ENCODE measurements around the gene POLR2E. TPM values are rescaled to one million over a fixed set of nuclear protein-coding genes. Genes with fewer than 3 reads are reported as not detected.

The POLR2E gene
- total RNA-seq, 4 donors from 2014 or later, result 84.1 to 142 (median 111) TPM

DNA sequence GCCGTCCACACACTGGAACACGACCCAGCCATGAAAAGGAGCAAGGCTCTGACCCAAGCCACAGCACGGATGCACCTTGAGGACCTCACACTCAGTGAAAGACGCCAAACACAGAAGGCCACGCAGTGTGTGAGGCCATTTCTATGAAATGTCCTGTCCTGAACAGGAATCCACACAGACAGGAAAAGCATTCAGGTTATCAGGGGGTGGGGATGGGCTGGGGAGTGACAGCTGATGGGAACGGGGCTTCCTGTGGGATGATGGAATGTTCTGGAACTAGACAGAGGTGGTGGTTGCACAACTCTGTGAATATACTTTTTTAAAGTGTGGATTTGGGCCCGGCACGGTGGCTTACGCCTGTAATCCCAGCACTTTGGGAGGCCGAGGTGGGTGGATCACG, 39.3 kb upstream of the POLR2E start:
- Histone ChIP-seq H3K27me3 (no peaks in the 10 kb centered on the region), H3K4me3 (no peak overlapping the region), H3K27ac (no peak overlapping the region), H3K9me3 (no peaks in the 10 kb centered on the region), H3K36me3 (peaks cover 22% of the 10 kb centered on the region), H3K4me1 (peaks cover 65% of the 10 kb centered on the region)
- DNase-seq (ENCODE audit: low spot score in 2 of 2), result no peak
- WGBS, result 91% methylated on average over 9 of the region's 11 CpGs
- TF ChIP-seq, protein P1, sequence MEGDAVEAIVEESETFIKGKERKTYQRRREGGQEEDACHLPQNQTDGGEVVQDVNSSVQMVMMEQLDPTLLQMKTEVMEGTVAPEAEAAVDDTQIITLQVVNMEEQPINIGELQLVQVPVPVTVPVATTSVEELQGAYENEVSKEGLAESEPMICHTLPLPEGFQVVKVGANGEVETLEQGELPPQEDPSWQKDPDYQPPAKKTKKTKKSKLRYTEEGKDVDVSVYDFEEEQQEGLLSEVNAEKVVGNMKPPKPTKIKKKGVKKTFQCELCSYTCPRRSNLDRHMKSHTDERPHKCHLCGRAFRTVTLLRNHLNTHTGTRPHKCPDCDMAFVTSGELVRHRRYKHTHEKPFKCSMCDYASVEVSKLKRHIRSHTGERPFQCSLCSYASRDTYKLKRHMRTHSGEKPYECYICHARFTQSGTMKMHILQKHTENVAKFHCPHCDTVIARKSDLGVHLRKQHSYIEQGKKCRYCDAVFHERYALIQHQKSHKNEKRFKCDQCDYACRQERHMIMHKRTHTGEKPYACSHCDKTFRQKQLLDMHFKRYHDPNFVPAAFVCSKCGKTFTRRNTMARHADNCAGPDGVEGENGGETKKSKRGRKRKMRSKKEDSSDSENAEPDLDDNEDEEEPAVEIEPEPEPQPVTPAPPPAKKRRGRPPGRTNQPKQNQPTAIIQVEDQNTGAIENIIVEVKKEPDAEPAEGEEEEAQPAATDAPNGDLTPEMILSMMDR (IDR thresholded peaks at IDR 0.05), result no peak
- TF ChIP-seq EP300 (IDR thresholded peaks at IDR 0.05) (no peak), POLR2A (IDR thresholded peaks at IDR 0.05) (no peak), POLR2AphosphoS5 (IDR thresholded peaks at IDR 0.05) (no peak)

DNA sequence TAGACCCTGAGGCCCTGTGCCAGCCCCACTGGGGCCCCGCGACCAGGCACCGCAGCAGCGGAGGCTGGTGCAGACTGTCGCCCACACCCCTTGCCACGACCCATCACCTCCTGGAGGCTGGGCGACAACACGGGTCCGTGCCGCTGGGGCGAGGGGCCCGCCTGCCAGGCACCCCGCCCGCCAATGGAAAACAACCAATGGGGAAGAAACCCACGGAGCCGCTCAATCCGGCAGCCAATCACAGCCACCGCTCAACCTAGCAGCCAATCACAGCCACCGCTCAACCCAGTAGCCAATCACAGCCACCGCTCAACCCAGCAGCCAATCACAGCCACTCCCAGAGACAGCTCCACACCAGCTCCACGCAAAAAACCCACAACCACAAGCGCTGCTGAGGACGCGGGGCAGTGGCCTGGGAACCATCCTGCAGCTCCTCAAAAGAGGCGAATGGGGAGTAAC, 38.3 kb upstream of the POLR2E start:
- 87% methylated on average over 16 of the region's 25 CpGs for WGBS
- TF ChIP-seq POLR2A (IDR thresholded peaks at IDR 0.05), result no peak
- TF ChIP-seq, protein P1 (IDR thresholded peaks at IDR 0.05), result no peak
- TF ChIP-seq POLR2AphosphoS5 (IDR thresholded peaks at IDR 0.05), result no peak
- TF ChIP-seq EP300 (IDR thresholded peaks at IDR 0.05), result no peak
- no peak overlapping the region for H3K4me3 ChIP-seq
- DNase-seq (ENCODE audit: low spot score in 2 of 2), result no peak
- H3K36me3 ChIP-seq, result peaks cover 12% of the 10 kb centered on the region
- no peaks in the 10 kb centered on the region for H3K27me3 ChIP-seq
- H3K9me3 ChIP-seq, result no peaks in the 10 kb centered on the region
- H3K4me1 ChIP-seq, result peaks cover 75% of the 10 kb centered on the region
- peak overlapping the region; percentile 90 for H3K27ac ChIP-seq

DNA sequence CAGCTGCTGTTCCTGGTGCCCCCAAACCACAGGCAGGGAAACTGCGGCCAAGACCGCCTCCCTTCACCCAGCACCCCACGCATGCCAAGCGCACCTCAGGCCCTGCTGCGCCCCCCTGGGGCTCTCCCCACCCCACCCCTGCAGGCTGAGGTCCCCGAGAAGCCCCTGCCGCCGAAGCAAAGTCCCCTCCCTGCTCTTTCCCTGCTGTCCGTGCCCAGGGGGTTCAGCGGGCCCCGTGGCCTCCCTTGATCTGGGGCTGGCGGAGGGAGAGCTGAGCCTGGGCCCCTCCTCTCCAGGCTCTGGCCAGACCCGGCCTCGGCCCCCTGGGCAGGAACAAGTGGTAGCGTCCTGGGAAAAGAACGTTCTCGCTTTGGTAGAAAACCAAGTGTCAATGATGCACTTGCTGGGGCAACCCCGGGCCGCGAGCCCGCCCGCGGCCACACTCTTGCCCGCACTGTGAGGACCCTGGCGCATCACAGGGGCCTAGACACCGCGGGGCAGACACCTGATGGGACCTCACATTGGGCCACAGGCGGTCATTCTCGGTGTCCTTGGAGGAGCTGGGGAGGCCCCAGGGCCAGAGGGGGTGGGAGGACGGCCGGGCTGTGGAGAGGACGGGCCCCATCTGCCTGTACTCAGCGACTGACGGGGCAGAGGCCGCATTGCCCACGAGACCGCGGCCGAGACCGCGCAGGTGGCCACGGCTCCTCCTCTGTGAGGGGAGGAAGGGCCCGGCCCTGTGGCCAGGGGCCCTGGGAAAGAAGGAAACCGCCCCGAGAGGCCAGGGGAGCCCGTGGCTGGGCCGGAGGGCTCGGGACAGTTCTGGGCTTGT, 37.6 kb upstream of the POLR2E start:
- Histone ChIP-seq H3K9me3 (no peaks in the 10 kb centered on the region), H3K4me3 (peak overlapping the region; percentile 63), H3K4me1 (peaks cover 80% of the 10 kb centered on the region), H3K27me3 (no peaks in the 10 kb centered on the region), H3K27ac (peak overlapping the region; percentile 90), H3K36me3 (peaks cover 13% of the 10 kb centered on the region)
- TF ChIP-seq POLR2A (IDR thresholded peaks at IDR 0.05) (no peak), POLR2AphosphoS5 (IDR thresholded peaks at IDR 0.05) (no peak), EP300 (IDR thresholded peaks at IDR 0.05) (no peak)
- TF ChIP-seq, protein P1 (IDR thresholded peaks at IDR 0.05), result no peak
- WGBS, result 85% methylated on average over 10 of the region's 48 CpGs
- no peak for DNase-seq (ENCODE audit: low spot score in 2 of 2)

DNA sequence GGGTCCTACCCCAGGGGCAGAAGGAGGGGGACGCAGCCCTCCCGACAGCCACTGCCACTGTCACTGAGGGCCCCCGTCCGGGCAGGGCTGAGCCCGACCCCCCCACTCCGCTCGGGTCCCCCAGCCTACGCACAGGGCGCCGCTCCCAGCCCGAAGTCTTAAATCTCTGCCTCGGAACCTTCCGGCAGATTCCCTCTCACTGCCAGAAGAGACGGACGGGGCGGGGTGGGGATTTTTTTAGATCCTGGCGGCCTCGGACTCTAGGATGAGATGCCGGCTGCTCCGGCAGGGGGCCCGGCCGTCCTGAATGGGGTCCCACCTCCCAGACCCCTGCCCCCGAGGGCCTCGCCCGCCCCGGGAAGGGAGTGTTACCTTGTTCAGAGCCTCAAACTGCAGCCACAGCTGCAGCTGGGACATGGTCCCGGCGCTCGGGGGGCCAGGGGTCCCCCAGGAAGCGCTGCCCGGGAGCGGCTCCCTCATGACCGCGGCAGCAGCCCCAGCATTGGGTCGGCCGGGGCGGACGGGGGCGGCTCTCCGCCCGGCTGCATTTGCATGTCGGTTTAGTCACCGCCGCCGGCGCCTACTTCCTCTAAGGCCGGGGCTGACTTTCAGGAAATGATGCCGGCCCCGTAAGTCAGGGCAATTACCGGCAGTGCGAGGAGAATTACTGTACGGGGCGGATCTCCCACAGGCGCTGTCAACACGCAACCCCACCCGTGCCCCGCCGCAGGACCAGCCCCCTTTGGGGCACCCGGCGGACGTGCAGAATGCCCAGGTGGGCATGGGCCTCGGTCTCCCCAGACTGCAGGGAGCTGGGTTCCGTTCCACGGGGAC, 36.8 kb upstream of the POLR2E start:
- under 1% methylated on average over 18 of the region's 64 CpGs for WGBS
- peak overlapping the region; percentile 90 for H3K27ac ChIP-seq
- H3K27me3 ChIP-seq, result no peaks in the 10 kb centered on the region
- TF ChIP-seq EP300 (IDR thresholded peaks at IDR 0.05) (no peak), POLR2A (IDR thresholded peaks at IDR 0.05) (peak in 1 of 2 donors; percentile 28), POLR2AphosphoS5 (IDR thresholded peaks at IDR 0.05) (peak in 2 of 3 donors; percentile 69 to 75)
- peak; percentile 95 to 96 for DNase-seq (ENCODE audit: low spot score in 2 of 2)
- peaks cover 80% of the 10 kb centered on the region for H3K4me1 ChIP-seq
- peaks cover 22% of the 10 kb centered on the region for H3K36me3 ChIP-seq
- peak overlapping the region; percentile 63 for H3K4me3 ChIP-seq
- H3K9me3 ChIP-seq, result no peaks in the 10 kb centered on the region

DNA sequence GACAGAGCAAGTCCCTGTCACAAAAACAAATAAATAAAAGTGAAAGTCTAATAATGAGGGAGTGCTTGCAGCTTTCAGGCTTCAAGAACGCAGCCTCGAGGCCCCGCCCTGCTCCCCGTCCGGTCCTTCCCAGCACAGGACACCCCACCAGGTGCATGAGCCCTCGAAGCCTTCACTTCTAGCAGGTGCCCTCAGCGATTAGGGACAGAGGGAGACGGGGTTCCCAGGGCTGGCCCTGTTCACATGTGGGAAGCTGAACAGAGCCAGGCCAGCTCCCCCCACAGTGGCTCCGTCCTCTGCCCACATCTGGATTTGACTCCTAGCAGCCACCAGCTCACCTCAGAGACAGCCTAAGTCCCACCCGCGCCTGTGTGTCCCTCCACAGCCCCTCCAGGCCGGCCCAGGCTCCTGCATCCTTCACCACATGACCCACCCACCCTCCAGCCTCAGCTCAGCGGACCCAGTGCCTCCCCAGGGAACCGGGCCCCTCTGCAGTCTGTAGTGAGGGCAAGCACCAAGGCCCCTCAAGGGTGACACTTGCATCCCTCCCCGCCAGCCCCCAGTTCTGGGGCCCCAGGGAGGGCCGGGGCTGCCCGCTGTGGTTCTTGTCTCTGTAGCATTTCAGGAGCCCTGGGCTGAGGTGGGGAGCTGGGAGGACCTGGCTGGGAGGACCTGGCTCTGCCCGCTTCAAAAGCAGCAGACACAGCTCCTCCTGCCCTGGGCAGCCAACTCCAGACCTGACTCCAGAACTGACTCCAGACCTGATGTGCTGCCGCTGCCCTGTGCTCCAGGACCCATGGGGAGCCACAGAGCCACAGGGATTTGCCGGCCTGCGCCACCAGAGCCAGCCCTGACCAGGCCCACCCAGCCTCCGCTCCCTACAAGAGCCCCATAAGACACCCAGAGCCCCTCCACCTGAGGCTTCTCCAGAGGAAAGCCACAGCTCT, 35.9 kb upstream of the POLR2E start:
- TF ChIP-seq POLR2AphosphoS5 (IDR thresholded peaks at IDR 0.05) (no peak), EP300 (IDR thresholded peaks at IDR 0.05) (no peak), POLR2A (IDR thresholded peaks at IDR 0.05) (no peak)
- TF ChIP-seq, protein P1 (IDR thresholded peaks at IDR 0.05), result no peak
- H3K27ac ChIP-seq, result peak overlapping the region; percentile 90
- no peaks in the 10 kb centered on the region for H3K27me3 ChIP-seq
- no peak for DNase-seq (ENCODE audit: low spot score in 2 of 2)
- no peaks in the 10 kb centered on the region for H3K9me3 ChIP-seq
- peaks cover 76% of the 10 kb centered on the region for H3K4me1 ChIP-seq
- H3K36me3 ChIP-seq, result peaks cover 26% of the 10 kb centered on the region
- peak overlapping the region; percentile 63 for H3K4me3 ChIP-seq
- WGBS, result 37% methylated on average over 20 of the region's 22 CpGs
